ENCODE results near the gene SI.

GRCh38 chr3:165103616-165104015, 25.3 kb upstream of the SI start:
- TF ChIP-seq GATA2 (IDR thresholded peaks at IDR 0.05; ENCODE audit: low read depth, low read length) (no peak), GATA3 (IDR thresholded peaks at IDR 0.05; ENCODE audit: low read depth, low read length) (no peak)

All from SH-SY5Y (cell line).